Stimulated activated CD4-positive, alpha-beta T cell treated with anti-CD3 and anti-CD28 coated beads, Interleukin-4, amount 100 ng/mL, for 1 hour (primary cell): ENCODE measurements around the gene LGALS7.
"Not testable (repeated sequence)": the region's sequence is repeated elsewhere in the genome, so short reads cannot be mapped to it uniquely, and the experiment has no call there.

ENCODE experiments used
- DNase-seq: peaks from one replicate; pipeline ENCODE4 v3.0.0-alpha.2; 2020

The LGALS7 gene

DNA sequence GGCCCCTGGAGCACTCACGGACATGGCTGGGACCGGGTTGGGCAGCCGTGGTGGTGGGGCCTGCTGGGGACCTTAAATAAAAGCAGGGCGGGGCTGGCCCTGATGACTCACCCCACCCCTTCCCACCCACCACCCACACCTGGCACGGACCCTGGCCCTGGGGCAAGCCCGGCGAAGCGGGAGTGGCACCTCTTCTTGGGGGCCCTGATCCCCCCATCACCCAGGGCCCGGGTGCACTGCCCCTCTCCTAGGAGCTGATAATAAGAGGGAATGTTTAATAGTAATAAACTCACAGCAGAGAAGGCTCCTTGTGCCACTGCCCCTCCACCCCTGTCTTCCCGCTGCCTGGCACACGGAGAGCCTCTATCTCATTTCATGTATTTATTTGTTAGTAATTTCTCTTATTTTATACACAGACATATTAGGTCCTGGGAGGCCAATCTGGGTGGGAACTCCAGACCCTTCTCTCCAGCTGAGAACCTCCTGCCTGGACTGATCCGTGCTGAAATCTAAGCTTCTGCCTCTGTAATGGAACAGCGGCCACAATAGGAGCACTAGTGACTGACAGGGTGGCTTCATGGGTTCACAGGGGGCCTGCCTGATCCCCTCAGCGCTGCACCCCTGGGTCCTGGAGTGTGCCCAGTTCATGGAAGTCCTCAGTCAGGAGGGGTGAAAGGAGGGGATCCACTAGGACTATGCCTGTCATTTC lies at the start of gene LGALS7:
Gene LGALS7 (minus strand): TSS at position 49 of the 709 bp plus-strand sequence. CDS start 25 bp downstream, at position 24.
- DNase-seq = no peak

- DNase-seq = not testable (repeated sequence)
These were observed 48.0 kb upstream of the LGALS7 start for GRCh38 chr19:38821230-38821825.

- DNase-seq = no peak
These were observed 46.1 kb upstream of the LGALS7 start for GRCh38 chr19:38819231-38819920.

GRCh38 chr19:38817081-38817480 lies 43.8 kb upstream of the LGALS7 start:
- no peak for DNase-seq

DNA sequence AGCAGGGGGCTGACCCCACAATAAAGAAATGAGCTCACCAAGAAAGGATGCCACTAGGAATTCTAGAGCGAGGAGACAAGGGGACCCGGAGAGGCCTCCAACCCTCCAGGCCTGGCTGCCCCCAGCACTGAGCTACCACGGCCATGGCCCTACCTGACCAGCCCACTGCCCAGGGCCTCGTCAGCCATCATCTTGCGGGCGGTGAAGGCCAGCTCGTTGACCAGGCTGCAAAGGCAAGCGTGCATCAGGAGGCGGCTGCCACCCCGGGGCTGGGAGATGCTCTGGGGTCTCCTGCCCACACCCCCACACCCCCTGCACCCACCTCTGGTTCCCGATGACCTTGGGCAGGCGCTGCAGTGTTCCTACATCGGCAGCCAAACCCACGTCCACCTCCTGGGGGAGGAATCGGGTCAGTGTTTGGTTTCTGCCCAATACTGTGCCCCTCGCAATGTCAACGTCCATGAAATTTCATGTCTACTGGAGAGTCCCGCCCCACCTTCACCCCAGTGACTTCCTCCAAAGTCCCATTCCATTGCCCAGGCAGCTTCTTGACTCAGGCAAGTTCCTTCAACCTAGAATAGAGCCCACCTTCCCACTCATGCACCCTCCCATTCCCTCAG lies 42.9 kb upstream of the LGALS7 start:
- DNase-seq = no peak

- DNase-seq = no peak
These were observed 42.0 kb upstream of the LGALS7 start for GRCh38 chr19:38815059-38816001.

- DNase-seq = not testable (repeated sequence)
These were observed 40.6 kb upstream of the LGALS7 start for GRCh38 chr19:38813932-38814331.

DNA sequence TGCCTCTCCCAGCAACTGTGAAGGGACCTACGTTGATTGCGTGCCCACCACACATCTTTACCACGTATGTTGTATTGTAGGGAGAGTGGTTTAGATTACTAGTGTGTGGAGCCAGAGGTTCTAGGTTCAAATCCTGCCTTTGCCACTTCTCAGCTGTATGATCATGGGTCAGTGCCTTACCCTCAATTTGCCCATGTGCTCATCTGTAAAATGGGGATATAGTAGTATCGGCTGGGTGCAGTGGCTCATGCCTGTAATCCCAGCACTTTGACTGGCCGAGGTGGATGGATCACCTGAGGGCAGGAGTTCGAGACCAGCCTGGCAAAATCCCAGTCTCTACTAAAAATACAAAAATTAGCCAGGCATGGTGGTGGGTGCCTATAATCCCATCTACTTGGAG lies 40.0 kb upstream of the LGALS7 start:
- no peak for DNase-seq

DNA sequence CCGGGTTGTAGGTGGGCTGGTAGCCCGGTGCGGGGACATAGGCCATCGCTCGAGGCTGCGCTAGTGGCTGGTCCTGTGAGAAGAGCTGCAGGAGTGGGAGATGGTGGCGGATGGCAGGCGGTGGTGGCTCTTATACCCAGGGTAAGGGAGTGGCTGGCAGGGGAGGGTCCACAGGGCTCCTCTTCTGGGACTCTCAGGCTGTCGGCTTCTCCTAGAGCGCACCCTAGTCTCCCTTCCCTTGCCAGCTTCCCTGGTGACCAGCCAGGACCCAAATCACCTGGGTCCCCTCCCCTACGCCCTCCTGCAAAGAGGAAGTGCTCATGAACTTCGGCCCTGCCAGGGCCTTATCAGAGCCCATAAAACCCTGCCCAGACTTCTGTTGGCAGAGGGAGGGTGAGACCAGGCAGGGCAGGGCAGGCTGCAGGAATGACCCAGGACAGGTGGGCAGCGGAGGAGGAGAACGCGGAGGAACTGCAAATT lies 39.6 kb upstream of the LGALS7 start, which contains the start of gene LGALS4:
Gene LGALS4 (minus strand): TSS at position 105 of the 480 bp plus-strand sequence. CDS start 59 bp downstream, at position 46.
- no peak for DNase-seq

- DNase-seq = no peak
These were observed 38.9 kb upstream of the LGALS7 start for GRCh38 chr19:38812009-38812840.

DNA sequence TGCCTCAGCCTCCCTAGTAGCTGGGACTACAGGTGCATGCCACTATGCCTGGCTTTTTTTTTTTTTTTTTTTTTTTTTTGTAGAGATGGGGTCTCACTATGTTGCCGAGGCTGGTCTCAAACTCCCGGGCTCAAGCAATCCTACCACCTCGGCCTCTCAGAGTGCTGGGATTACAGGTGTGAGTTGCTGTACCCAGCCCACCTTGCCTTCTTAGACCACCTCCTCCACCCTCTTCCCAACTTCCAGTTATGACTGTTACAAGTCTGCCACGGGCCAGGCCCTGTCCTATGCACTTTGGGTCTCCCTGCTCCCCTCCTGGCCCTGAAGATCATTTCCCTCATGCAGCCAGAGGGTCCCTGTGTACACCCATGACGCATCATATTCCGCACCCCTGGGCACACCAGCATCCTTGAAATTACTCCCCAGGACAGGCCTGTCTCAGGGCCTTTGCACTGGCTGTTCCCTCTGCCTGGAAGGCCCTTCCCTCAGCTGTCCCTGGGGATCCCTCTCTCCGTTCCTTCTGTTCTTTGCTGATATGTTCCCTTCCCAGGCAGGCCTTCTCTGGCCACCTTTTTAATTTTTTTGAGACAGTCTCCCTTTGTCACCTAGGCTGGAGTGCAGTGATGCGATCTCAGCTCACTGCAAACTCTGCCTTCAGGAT lies 36.4 kb upstream of the LGALS7 start:
- no peak for DNase-seq

DNA sequence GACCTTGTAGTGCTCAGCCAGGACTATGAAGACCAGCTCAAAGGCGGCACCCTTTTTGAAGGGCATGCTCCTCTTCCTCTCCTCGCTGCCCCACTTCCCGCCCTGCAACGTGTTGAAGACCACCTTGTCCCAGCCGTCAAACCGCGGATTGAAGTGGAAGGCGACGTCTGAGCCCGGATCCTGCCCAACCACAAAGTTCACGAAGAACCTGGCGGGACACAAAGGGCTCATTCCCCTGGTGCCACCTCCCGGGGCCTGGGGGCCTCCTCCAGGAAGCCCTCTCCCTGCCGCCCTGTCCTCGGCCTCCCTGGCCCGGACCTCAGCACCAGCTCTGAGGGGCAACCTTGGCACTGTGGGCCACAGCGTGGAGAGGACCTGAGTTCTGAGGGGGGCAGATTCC lies 35.4 kb upstream of the LGALS7 start:
- DNase-seq = no peak

DNA sequence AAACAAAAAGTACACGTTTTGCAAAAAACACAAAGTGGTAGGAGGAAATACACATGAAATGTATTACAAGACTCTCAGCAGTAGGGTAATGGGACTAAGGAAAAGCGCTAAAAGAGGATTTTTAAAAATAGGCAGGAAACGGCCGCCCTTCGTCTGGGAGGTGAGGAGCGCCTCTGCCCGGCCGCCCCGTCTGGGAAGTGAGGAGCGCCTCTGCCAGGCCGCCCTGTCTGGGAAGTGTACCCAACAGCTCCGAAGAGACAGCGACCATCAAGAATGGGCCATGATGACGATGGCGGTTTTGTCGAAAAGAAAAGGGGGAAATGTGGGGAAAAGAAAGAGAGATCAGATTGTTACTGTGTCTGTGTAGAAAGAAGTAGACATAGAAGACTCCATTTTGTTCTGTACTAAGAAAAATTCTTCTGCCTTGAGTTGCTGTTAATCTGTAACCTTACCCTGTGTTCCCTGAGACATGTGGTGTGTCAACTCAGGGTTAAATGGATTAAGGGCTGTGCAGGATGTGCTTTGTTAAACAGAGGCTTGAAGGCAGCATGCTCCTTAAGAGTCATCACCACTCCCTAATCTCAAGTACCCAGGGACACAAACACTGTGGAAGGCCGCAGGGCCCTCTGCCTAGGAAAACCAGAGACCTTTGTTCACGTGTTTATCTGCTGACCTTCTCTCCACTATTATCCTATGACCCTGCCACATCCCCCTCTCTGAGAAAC lies 34.2 kb upstream of the LGALS7 start:
- DNase-seq = not testable (repeated sequence)

- no peak for DNase-seq
These were observed 33.1 kb upstream of the LGALS7 start for GRCh38 chr19:38806371-38806770.

DNA sequence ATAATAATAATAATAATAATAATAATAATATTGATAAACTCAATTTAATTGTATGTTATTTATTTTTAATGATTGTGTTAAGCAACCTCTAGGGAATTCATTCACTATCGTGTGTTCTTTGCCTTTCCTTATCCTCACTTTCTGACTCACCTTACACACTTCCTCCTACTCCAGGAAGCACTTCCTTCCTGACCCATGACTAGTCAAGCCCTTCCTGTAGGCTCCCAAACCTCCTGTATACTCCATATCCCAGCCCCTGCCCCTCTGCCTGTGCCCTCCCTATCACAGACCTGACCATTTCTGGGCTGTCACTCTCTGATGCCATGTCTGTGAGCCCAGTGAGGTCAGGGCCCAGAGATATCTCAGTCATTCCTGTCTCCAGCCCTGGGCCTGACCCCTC lies 31.9 kb upstream of the LGALS7 start:
- no peak for DNase-seq

DNA sequence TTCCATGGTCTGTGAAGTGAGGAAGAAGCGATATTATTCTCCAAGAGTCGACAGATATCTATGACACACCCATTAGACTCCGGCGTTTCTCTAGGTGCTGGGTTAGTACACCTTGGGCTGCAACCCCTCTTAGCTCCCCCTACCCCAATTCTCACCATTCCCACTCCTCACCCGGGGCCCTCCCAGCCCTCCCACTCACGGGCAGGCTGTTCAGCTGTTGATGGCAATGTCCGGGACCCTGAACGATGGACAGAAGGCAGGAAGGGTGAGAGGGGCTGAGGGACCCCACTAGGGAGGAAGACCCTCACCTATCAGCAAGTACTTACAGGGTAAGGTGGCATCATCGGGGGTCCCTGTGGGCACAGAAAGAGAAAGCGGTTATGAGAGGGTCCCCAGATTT lies 30.2 kb upstream of the LGALS7 start:
- DNase-seq = no peak

GRCh38 chr19:38801359-38802095 lies 28.2 kb upstream of the LGALS7 start:
- no peak for DNase-seq

- no peak for DNase-seq
These were observed 27.4 kb upstream of the LGALS7 start for GRCh38 chr19:38800577-38801347.
